Measurements from ENCODE around the gene STIL. TPM values are rescaled to one million over a fixed set of nuclear protein-coding genes. Genes with fewer than 3 reads are reported as not detected.
"Not testable (repeated sequence)": the region's sequence is repeated elsewhere in the genome, so short reads cannot be mapped to it uniquely, and the experiment has no call there.

The STIL gene
- total RNA-seq, 3 donors from 2014 or later: 7.3 to 9.2 (median 7.6) TPM

DNA sequence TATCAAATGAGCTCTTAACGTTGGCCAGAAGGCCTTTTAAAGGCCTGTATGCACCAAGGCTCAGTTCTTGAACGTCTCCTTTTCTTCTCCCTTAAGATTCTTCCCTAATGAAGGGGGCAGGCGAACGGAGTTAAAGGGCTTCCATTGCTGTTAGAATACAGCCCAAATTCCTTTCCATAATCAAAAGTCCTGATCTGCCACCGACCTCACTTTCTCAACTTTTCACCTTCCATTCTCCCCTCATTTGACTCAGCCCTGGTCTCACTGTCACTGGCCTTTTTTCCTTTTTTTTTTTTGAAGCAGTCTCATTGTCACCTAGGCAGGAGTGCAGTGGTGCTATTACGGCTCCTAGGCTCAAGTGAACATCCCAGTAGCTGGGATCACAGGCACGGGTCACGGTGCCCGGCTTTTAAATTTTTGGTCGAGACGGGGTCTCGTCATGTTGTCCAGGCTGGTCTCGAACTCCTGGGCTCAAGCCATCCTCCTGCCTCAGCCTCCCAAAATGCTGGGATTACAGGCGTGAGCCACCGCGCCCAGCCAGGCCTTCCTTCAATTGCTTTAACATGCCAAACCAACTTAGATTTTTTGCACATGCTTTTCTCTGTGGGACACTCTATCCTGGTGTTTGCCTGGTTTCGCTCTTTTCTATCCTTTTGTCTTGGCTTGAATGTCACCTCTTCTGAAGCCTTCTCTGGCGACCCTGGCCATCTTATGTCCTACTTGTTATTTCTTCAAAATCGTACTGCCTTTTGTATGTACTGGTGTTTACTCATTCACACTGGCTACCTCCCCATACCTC lies 19.0 kb upstream of the STIL start:
- no peak overlapping the region for H3K4me3 Mint-ChIP-seq
- H3K4me1 Mint-ChIP-seq (ENCODE audit: low read depth): peaks cover 12% of the 10 kb centered on the region
- H3K27me3 Mint-ChIP-seq (ENCODE audit: low read depth): no peaks in the 10 kb centered on the region
- DNase-seq: no peak
- H3K36me3 Mint-ChIP-seq (ENCODE audit: insufficient read depth): no peaks in the 10 kb centered on the region
- no peaks in the 10 kb centered on the region for H3K9me3 Mint-ChIP-seq
- no peak for ATAC-seq

DNA sequence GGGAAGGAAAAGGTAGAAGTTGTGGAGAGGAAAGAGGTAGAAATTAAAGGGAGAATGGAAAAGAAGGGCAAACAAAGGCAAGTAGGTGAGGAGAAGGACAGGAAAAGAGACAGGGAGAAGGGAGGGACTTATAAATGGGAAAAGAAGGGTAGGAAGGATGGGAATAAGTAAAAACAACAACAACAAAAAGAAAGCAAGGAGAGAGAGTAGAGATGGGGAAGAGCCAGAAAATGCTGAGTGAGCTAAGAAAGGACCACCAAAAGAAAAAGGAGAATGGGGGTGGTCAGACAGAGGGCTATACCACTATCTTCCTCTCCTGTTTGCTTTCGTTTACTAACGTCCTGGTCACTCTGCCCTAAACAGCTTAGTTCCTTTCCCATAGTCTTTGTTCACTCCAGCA lies 17.9 kb upstream of the STIL start:
- H3K36me3 Mint-ChIP-seq (ENCODE audit: insufficient read depth): no peaks in the 10 kb centered on the region
- H3K4me1 Mint-ChIP-seq (ENCODE audit: low read depth): peaks cover 12% of the 10 kb centered on the region
- no peak overlapping the region for H3K4me3 Mint-ChIP-seq
- no peak for ATAC-seq
- DNase-seq: no peak
- H3K9me3 Mint-ChIP-seq: no peaks in the 10 kb centered on the region
- H3K27me3 Mint-ChIP-seq (ENCODE audit: low read depth): no peaks in the 10 kb centered on the region

DNA sequence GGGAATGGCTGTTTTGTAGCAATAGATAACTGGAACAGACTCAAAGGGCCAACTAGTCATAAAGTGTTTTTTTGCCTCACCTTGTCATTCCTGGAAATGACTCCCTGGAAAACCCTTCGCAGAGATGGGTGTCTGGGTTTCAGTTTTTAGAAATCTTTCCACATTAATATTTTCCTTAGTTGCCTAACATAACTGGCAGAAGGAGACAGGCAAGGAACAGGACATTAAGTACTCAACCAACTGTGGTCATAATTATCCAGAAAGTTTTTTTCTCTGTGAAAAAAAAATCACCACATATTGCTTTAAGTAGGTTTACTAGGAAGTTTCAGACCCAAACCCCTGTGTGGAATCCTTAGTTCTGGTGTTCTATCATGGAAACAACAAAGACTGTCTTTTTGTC lies 16.3 kb upstream of the STIL start:
- peaks cover 6% of the 10 kb centered on the region for H3K4me1 Mint-ChIP-seq (ENCODE audit: low read depth)
- no peaks in the 10 kb centered on the region for H3K27me3 Mint-ChIP-seq (ENCODE audit: low read depth)
- ATAC-seq (no peak), DNase-seq (no peak)
- H3K4me3 Mint-ChIP-seq: no peak overlapping the region
- H3K9me3 Mint-ChIP-seq: no peaks in the 10 kb centered on the region
- no peaks in the 10 kb centered on the region for H3K36me3 Mint-ChIP-seq (ENCODE audit: insufficient read depth)

DNA sequence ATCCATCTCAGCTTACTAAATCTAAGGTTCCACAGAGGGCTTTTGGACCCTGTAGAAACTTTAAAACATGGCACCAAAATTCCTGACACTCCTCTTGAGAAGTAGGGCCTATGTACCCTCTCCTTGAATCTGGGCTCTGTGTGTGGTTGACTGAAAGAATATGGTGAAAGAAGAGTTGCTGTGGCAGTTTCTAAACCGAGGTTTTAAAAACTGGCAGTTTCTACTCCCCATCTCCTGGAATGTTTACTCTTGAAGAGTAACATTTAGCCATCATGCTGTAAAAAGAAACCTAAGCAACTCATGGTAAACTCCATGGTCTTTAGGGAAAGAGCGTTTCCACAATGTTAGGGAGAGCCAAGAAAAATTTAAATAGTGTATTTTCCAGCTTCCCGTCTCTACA lies 15.0 kb upstream of the STIL start:
- Mint-ChIP-seq H3K9me3 (no peaks in the 10 kb centered on the region), H3K4me1 (ENCODE audit: low read depth) (no peaks in the 10 kb centered on the region), H3K36me3 (ENCODE audit: insufficient read depth) (no peaks in the 10 kb centered on the region), H3K4me3 (no peak overlapping the region), H3K27me3 (ENCODE audit: low read depth) (no peaks in the 10 kb centered on the region)
- no peak for ATAC-seq
- no peak for DNase-seq

DNA sequence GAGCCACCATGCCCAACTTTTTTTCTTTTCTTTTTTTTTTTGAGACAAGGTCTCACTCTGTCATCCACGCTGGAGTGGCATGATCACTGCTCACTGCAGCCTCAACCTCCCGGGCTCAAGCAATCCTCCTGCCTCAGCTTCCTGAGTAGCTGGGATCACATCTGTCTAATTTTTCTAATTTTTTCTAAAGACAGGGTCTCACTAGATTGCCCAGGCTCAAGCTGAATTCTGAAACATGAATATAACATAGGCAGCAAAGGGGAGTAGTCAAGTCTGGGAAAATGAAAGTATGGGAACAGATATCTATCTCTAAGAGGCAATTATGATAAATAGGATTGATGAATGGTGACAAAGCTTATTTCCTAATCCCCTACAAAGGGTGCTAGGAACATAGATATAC lies 12.3 kb upstream of the STIL start:
- no peaks in the 10 kb centered on the region for H3K36me3 Mint-ChIP-seq (ENCODE audit: insufficient read depth)
- no peaks in the 10 kb centered on the region for H3K9me3 Mint-ChIP-seq
- H3K4me3 Mint-ChIP-seq: no peak overlapping the region
- ATAC-seq: no peak
- DNase-seq: no peak
- no peaks in the 10 kb centered on the region for H3K4me1 Mint-ChIP-seq (ENCODE audit: low read depth)
- H3K27me3 Mint-ChIP-seq (ENCODE audit: low read depth): no peaks in the 10 kb centered on the region

DNA sequence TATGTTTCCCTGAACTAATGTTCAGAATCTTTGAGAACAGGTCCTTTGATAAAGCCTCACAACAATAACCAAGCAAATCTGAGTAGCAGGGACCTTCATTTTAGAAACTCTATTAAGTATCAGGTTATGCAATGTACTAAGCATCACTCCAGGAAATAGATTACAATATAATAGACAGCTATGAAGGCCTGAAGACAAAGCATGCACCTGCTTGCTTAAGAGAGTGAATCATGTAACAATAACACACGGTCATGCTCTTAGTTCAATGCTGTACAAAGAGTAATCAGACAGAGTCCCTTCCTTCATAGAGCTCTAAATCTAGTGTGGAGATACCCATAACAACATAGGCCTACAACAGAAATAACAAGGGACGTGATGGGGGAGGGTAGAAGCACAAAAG lies 11.6 kb upstream of the STIL start:
- Mint-ChIP-seq H3K36me3 (ENCODE audit: insufficient read depth) (no peaks in the 10 kb centered on the region), H3K9me3 (no peaks in the 10 kb centered on the region), H3K4me1 (ENCODE audit: low read depth) (no peaks in the 10 kb centered on the region), H3K4me3 (no peak overlapping the region), H3K27me3 (ENCODE audit: low read depth) (no peaks in the 10 kb centered on the region)
- no peak for ATAC-seq
- DNase-seq: no peak

DNA sequence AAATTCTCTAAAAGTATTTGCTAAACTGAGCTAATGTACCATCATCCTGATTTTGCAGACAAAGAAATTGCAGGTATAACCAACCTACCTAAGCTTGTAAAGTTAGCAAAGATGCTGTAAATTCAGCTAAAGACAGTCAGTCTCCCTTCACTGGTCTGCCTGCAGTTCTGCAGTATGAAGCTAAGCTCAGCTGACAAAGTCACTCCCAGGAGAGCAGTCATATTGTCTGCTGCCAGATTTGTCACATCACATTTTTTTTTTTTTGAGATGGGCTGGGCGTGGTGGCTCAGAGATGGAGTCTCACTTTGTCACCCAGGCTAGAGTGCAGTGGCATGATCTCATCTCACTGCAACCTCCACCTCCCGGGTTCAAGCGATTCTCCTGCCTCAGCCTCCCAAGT lies 10.7 kb upstream of the STIL start:
- ATAC-seq (no peak), DNase-seq (no peak)
- Mint-ChIP-seq H3K36me3 (ENCODE audit: insufficient read depth) (no peaks in the 10 kb centered on the region), H3K27me3 (ENCODE audit: low read depth) (no peaks in the 10 kb centered on the region), H3K4me1 (ENCODE audit: low read depth) (no peaks in the 10 kb centered on the region), H3K9me3 (no peaks in the 10 kb centered on the region), H3K4me3 (no peak overlapping the region)

DNA sequence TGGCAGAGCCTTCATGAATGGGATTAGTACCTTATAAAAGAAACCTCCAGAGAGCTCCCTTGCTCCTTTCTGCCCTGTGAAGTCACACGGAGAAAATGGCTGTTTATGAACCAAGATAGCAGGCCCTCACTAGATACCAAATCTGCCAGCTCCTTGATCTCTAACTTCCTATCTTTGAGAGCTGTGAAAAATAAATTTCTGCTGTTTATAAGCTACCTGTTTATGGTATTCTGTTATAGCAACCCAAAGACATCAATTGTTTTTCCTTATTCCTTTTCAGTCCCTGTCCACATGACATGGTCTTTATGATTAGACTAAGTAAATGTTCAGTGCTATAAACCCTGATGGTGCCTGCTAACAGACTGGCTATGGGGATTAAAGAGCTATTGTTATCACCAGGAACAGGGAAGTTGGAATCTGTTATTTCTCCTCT lies 9.7 kb upstream of the STIL start:
- Mint-ChIP-seq H3K9me3 (no peaks in the 10 kb centered on the region), H3K36me3 (ENCODE audit: insufficient read depth) (no peaks in the 10 kb centered on the region), H3K4me1 (ENCODE audit: low read depth) (no peaks in the 10 kb centered on the region), H3K4me3 (no peak overlapping the region), H3K27me3 (ENCODE audit: low read depth) (no peaks in the 10 kb centered on the region)
- DNase-seq (no peak), ATAC-seq (no peak)

DNA sequence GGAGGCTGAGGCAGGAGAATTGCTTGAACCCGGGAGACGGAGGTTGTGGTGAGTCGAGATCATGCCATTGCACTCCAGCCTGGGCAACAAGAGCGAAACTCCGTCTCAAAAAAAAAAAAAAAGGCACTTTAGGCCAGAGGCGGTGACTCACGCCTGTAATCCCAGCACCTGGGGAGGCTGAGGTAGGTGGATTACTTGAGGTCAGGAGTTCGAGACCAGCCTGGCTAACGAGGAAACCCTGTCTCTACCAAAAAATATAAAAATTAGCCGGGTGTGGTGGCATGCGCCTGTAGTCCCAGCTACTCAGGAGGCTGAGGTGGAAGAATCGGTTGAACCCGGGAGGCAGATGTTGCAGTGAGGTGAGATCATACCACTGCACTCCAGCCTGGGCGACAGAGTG lies 6.0 kb upstream of the STIL start:
- H3K9me3 Mint-ChIP-seq; H3K4me1 Mint-ChIP-seq (ENCODE audit: low read depth); ATAC-seq; H3K4me3 Mint-ChIP-seq; DNase-seq; H3K27me3 Mint-ChIP-seq (ENCODE audit: low read depth); H3K36me3 Mint-ChIP-seq (ENCODE audit: insufficient read depth): not testable (repeated sequence)

DNA sequence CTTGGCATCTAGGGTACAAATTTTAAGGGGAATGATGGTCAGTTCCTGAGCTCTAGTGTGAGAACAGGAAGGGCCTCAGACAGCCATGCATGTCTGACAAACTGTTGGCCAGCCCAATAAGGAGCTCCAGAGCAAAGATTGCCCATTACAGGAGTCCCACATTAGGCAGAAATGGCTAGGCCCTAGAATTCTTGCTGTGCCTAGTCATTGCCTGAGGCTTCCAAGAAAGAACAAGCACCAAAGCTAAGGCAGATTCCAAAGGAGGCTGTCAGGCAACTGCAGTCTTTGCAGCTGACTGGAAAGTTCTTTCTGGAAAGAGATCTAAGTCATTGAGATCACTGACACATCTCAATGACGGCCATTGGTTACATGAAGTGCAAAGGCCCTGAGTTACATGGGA lies 3.9 kb upstream of the STIL start:
- Mint-ChIP-seq H3K4me1 (ENCODE audit: low read depth) (peaks cover 9% of the 10 kb centered on the region), H3K36me3 (ENCODE audit: insufficient read depth) (no peaks in the 10 kb centered on the region), H3K9me3 (no peaks in the 10 kb centered on the region), H3K4me3 (no peak overlapping the region), H3K27me3 (ENCODE audit: low read depth) (no peaks in the 10 kb centered on the region)
- ATAC-seq: no peak
- DNase-seq: no peak

DNA sequence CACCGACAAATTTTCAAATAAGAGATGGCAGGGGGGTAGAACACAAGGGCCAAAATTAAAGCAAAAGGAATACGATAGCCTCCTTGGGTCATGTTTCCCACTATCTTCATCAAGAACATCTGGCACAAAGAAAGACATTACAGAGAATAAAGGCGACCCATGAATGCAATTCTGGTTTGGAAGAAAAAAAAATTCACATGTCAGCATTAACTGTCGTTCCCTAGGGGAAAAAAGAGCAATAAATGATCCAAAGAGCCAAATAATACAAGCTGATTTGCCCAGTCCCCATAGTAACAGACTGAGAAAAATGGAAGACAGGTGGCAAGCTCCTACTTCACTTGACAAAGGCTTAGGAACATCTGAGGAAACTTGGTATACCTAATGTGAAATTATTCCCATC lies 4.5 kb downstream of the STIL start:
- Mint-ChIP-seq H3K36me3 (ENCODE audit: insufficient read depth) (peaks cover 3% of the 10 kb centered on the region), H3K9me3 (no peaks in the 10 kb centered on the region), H3K27me3 (ENCODE audit: low read depth) (no peaks in the 10 kb centered on the region), H3K4me3 (no peak overlapping the region), H3K4me1 (ENCODE audit: low read depth) (peaks cover 12% of the 10 kb centered on the region)
- ATAC-seq: no peak
- DNase-seq: no peak

DNA sequence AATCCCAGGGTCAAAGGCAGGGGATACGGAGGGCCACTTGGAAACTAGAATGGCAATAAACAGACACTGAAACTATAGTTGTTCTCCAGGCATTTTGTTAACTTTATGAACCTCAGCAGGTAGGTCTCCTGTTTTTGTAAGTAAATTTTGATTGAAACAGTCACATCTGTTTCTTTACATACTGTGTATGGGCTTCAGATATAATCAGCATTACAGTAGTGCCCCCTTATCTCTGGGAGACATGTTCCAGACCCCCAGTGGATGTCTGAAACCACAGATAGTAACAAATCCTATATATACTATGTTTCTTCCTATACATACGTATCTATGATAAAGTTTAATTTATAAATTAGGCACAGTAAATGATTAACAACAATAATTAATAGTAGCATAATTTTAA lies 11.5 kb downstream of the STIL start:
- Mint-ChIP-seq H3K36me3 (ENCODE audit: insufficient read depth) (peaks cover 17% of the 10 kb centered on the region), H3K4me3 (no peak overlapping the region), H3K27me3 (ENCODE audit: low read depth) (no peaks in the 10 kb centered on the region), H3K9me3 (no peaks in the 10 kb centered on the region), H3K4me1 (ENCODE audit: low read depth) (peaks cover 2% of the 10 kb centered on the region)
- DNase-seq: no peak
- no peak for ATAC-seq

DNA sequence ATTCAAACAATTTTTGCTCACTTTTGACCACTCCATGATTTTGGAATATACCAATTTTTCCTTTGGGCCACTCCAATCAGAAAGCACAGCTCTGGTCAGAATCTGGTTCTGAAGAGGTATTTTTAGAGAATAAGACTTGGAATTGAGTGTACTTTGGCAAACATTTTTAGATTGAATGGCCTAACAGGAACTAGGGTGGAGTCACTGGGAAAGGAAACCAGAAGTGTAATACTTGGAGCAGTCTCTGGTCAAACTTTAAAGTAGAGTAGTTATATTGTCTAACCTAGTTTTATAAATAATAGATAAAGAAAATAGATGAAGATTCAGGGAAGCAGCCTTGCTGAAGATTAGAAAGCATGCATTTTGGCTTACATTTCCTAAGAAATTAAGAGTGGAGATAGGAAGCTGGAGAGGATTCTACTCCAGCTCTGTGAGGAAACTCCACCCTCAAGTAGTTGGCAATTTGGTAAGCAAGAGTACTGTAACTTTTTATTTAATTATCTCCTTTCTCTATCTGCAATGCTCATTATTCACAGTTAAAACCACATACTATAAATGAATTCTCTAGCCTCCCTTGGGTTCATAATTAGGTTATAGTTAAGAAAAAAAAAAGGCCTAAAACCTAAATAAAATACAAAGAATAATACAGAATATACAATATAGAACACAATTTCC lies 15.8 kb downstream of the STIL start:
- H3K27me3 Mint-ChIP-seq (ENCODE audit: low read depth): no peaks in the 10 kb centered on the region
- DNase-seq (no peak), ATAC-seq (no peak)
- H3K4me1 Mint-ChIP-seq (ENCODE audit: low read depth): no peaks in the 10 kb centered on the region
- H3K4me3 Mint-ChIP-seq: no peak overlapping the region
- no peaks in the 10 kb centered on the region for H3K9me3 Mint-ChIP-seq
- H3K36me3 Mint-ChIP-seq (ENCODE audit: insufficient read depth): peaks cover 13% of the 10 kb centered on the region

DNA sequence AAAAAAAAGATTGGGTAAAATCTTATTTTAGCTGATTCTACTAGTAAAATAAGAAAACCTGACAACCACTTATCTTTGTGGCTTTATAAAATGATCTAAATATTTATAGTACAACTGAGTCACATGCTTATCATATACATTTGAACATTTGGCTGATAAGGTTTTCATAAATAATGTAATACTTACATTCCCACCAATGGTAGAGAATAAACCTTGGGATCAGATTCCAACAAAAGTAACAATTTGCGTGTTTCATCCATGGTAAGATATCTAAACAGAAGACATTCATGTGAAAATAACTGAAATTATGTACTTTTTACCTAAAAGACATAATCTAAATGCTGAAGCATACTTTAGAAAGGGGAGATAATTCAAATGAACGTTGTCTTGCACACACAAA lies 18.4 kb downstream of the STIL start:
- no peaks in the 10 kb centered on the region for H3K9me3 Mint-ChIP-seq
- ATAC-seq (no peak), DNase-seq (no peak)
- no peaks in the 10 kb centered on the region for H3K27me3 Mint-ChIP-seq (ENCODE audit: low read depth)
- no peak overlapping the region for H3K4me3 Mint-ChIP-seq
- H3K36me3 Mint-ChIP-seq (ENCODE audit: insufficient read depth): no peaks in the 10 kb centered on the region
- no peaks in the 10 kb centered on the region for H3K4me1 Mint-ChIP-seq (ENCODE audit: low read depth)

DNA sequence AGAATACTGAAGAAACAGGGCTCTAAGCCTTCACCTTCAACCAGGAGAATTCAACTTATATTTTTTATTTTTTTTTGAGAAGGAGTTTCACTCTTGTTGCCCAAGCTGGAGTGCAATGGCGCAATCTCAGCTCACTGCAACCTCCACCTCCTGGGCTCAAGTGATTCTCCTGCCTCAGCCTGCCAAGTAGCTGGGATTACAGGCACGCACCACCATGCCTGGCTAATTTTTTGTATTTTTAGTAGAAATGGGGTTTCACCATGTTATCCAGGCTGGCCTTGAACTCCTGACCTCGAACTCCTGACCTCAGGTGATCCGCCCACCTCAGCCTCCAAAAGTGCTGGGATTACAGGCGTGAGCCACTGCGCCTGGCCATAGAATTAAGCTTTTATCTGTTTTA lies 19.1 kb downstream of the STIL start:
- H3K9me3 Mint-ChIP-seq; DNase-seq; H3K4me3 Mint-ChIP-seq; H3K27me3 Mint-ChIP-seq (ENCODE audit: low read depth); ATAC-seq; H3K36me3 Mint-ChIP-seq (ENCODE audit: insufficient read depth); H3K4me1 Mint-ChIP-seq (ENCODE audit: low read depth): not testable (repeated sequence)

Measured in activated T-cell treated with anti-CD3 and anti-CD28 coated beads, Interleukin-2, amount 50 U/mL, for 4 hours (primary cell).